ENCODE data around the gene CELF4.

DNA sequence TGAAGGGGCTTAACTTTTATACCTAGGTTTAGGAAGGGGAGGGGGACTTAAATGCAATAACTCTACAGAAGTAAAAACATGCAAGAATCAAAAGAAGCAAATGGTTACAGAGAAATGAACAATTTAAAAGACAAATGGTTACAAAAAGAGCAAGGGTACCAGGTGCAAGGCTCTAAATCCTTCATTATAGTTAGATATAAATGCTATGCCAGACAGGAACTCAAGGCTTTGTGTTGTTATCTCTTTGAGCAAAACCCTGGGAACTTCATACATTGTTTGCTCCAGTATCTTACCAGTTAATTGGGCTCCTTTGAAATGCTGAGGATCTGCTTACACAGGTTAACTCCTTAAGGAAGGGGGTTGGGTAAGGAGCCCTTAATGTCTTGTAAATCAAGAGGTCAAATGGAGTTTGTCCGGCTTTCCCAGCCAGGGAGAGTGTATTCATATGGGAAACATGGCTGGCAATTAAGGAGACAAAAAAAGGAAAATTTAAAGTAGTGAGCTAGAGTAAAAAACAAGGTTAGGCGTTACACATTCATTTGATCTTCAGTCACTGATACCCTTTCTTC lies 347.5 kb downstream of the CELF4 start:
- no peak for TF ChIP-seq SKIL (IDR thresholded peaks at IDR 0.05; ENCODE audit: low read depth, poor library complexity, severe bottlenecking)
- TF ChIP-seq CHD2 (IDR thresholded peaks at IDR 0.05; ENCODE audit: borderline replicate concordance, low read depth, low read length): no peak
- TF ChIP-seq ASH2L (IDR thresholded peaks at IDR 0.05; ENCODE audit: borderline replicate concordance, low read depth): no peak
- no peak for TF ChIP-seq ZBTB4 (CRISPR knock-in tag; IDR thresholded peaks at IDR 0.05)
- no peak for TF ChIP-seq NRF1 (conservative IDR thresholded peaks at IDR 0.05; ENCODE audit: low read depth, low read length)

All from GM12878 (cell line).